OCI-LY1 (cell line): ENCODE results near the gene DFFB.

Experiments
- H2AFZ ChIP-seq: fragments of 200-600 bp; sonication (generic), shearing (Covaris generic); 2 replicates; pipeline ENCODE4 v1.6.0; 2014; ENCODE audit warnings: antibody characterized with exemption, mild to moderate bottlenecking, low read length
- H3F3A ChIP-seq: fragments of 200-600 bp; sonication (generic), shearing (Covaris generic); 2 replicates; pipeline ENCODE4 v1.6.0; 2014; ENCODE audit warnings: mild to moderate bottlenecking, antibody characterized with exemption, low read length, moderate library complexity; ENCODE audit not compliant: insufficient read depth
- H3K27ac ChIP-seq: fragments of 200-600 bp; sonication (generic); 2 replicates; pipeline ENCODE4 v1.5.1; 2014; ENCODE audit warnings: low read length, mixed run types, mild to moderate bottlenecking, low read depth; ENCODE audit not compliant: poor library complexity, severe bottlenecking
- H3K27me3 ChIP-seq: fragments of 200-600 bp; sonication (generic); 2 replicates; pipeline ENCODE4 v1.6.0; 2014; ENCODE audit warnings: antibody characterized with exemption, mild to moderate bottlenecking, low read length, moderate library complexity; ENCODE audit not compliant: insufficient read depth
- H3K36me3 ChIP-seq: fragments of 200-600 bp; sonication (generic); 2 replicates; pipeline ENCODE4 v1.6.1; 2014; ENCODE audit warnings: mild to moderate bottlenecking, antibody characterized with exemption, low read length, moderate library complexity, mixed read lengths; ENCODE audit not compliant: insufficient read depth
- H3K4me1 ChIP-seq: fragments of 200-600 bp; sonication (generic); 2 replicates; pipeline ENCODE4 v1.5.1; 2014; ENCODE audit warnings: mild to moderate bottlenecking, low read length, moderate library complexity; ENCODE audit not compliant: insufficient read depth, severe bottlenecking
- H3K4me2 ChIP-seq: fragments of 200-600 bp; sonication (generic), shearing (Covaris generic); 2 replicates; pipeline ENCODE4 v1.6.1; 2014; ENCODE audit warnings: low read length
- H3K4me3 ChIP-seq: fragments of 200-600 bp; sonication (generic); 2 replicates; pipeline ENCODE4 v1.5.1; 2014; ENCODE audit warnings: low read length, low read depth, mild to moderate bottlenecking, mixed read lengths; ENCODE audit not compliant: poor library complexity, severe bottlenecking
- H3K79me2 ChIP-seq: fragments of 200-600 bp; shearing (Covaris generic); 2 replicates; pipeline ENCODE4 v1.6.1; 2016; ENCODE audit warnings: mixed run types, low read length, mixed read lengths; ENCODE audit not compliant: insufficient read depth
- H3K9ac ChIP-seq: fragments of 200-600 bp; sonication (generic), shearing (Covaris generic); 2 replicates; pipeline ENCODE4 v1.6.1; 2014; ENCODE audit warnings: mild to moderate bottlenecking, low read length, mixed read lengths
- H3K9me2 ChIP-seq: fragments of 200-600 bp; sonication (generic), shearing (Covaris generic); 2 replicates; pipeline ENCODE4 v1.6.1; 2014; ENCODE audit warnings: low read depth, mild to moderate bottlenecking, low read length, mixed read lengths
- H3K9me3 ChIP-seq: fragments of 200-600 bp; shearing (Covaris generic); 2 replicates; pipeline ENCODE4 v1.6.1; 2014; ENCODE audit warnings: low read length, mixed read lengths
- H4K20me1 ChIP-seq: fragments of 200-600 bp; sonication (generic), shearing (Covaris generic); 2 replicates; pipeline ENCODE4 v1.6.0; 2016; ENCODE audit warnings: mild to moderate bottlenecking, low read length; ENCODE audit not compliant: insufficient read depth
- EZH2 ChIP-seq: fragments of 200-600 bp; sonication (generic), shearing (Covaris generic); IDR thresholded peaks from 2 replicates; pipeline ENCODE4 v1.8.0; 2017; ENCODE audit warnings: borderline replicate concordance, mixed run types, mild to moderate bottlenecking, antibody characterized with exemption, low read length, moderate library complexity, mixed read lengths
- TF ChIP-seq, protein P1 (sequence below): fragments of 200-600 bp; sonication (generic), shearing (Covaris generic); IDR thresholded peaks from 2 replicates; pipeline ENCODE4 v1.5.1; 2017; ENCODE audit warnings: mild to moderate bottlenecking, antibody characterized with exemption, low read length, moderate library complexity, mixed read lengths

The DFFB gene

DNA sequence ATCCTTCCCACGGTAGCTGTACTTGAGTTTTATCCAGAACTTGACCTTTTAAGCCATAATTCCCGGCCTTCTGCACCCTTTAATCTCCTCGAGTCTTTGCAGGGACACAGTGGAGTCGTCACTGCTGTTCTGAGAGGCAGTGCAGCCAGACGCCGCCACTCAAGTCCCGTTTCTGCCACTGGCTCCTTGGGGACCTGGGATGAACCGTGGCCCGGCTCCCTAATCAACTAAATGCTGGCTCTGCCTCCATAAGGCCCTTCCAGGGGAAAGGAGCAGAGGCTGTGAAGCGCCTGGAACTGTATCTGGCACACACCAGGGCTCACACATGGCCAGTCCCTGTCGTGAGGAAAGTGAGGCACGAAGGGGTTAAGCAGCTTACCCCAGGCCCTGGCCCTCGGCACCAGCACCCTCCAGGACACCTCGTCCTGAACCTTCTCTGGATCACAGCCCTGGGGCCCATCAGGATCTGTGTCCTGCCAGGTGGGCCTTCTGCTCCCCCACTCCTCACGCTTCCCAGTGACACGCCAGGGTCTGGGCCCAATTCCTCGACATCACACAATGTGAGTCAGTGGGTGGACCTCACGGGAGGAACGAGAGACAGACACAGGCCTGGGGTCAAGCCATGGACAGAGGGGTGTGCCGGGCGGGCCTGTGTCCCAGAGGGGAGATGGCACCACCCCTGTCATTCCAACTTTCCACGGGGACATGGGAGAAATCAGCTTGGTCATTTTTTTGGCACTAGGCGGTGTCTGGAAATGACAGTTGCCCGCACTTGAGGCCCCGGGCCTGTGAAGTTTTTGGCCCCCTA is 66.3 kb downstream of the DFFB start:
- Histone ChIP-seq H3K36me3 (no peaks in the 10 kb centered on the region; the same call in 1 of the 2 replicates), H3K9ac (no peak overlapping the region), H3K27me3 (no peaks in the 10 kb centered on the region), H3K9me3 (no peaks in the 10 kb centered on the region), H3K79me2 (no peaks in the 10 kb centered on the region), H4K20me1 (no peaks in the 10 kb centered on the region), H3K4me3 (no peak overlapping the region), H3K9me2 (no peaks in the 10 kb centered on the region), H2AFZ (no peak overlapping the region), H3F3A (no peaks in the 10 kb centered on the region), H3K27ac (no peak overlapping the region), H3K4me2 (no peak overlapping the region), H3K4me1 (peaks cover 17% of the 10 kb centered on the region)
- TF ChIP-seq EZH2: no peak
- TF ChIP-seq, protein P1, sequence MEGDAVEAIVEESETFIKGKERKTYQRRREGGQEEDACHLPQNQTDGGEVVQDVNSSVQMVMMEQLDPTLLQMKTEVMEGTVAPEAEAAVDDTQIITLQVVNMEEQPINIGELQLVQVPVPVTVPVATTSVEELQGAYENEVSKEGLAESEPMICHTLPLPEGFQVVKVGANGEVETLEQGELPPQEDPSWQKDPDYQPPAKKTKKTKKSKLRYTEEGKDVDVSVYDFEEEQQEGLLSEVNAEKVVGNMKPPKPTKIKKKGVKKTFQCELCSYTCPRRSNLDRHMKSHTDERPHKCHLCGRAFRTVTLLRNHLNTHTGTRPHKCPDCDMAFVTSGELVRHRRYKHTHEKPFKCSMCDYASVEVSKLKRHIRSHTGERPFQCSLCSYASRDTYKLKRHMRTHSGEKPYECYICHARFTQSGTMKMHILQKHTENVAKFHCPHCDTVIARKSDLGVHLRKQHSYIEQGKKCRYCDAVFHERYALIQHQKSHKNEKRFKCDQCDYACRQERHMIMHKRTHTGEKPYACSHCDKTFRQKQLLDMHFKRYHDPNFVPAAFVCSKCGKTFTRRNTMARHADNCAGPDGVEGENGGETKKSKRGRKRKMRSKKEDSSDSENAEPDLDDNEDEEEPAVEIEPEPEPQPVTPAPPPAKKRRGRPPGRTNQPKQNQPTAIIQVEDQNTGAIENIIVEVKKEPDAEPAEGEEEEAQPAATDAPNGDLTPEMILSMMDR: no peak

DNA sequence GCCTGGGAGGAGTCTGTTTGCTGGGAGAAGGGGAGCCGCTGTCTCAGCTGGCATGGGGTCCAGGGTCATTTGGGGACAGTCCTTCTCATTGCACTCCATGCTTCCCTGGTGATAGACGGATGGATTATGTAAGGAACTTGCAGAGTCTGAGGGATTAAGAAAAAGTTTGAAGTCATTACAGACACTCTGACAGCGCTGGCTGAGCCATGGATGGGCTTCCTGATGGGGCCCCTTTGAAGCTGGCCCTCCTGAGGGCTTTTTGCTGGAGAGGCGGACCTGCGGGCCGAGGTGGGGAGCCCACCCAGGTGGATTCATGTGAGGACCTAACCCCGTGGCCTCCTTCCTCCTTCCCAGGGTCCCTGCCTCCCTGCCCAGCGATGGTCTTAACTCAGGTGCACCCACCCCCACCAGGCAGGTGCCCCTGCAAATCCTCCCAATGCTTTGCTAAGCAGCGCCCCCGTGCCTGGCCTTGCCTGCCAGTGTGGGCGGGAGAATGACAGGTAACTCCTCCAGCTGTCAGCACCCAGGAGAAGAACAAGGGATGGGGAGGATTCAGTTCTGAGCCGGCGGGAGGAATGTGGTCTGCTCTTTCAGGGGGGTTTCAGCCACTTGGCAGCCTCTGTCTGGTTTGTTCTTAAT is 67.0 kb downstream of the DFFB start:
- H3K9ac ChIP-seq: no peak overlapping the region
- peaks cover 24% of the 10 kb centered on the region for H3K4me1 ChIP-seq
- H3K9me2 ChIP-seq: no peaks in the 10 kb centered on the region
- no peaks in the 10 kb centered on the region for H3K36me3 ChIP-seq
- no peak overlapping the region for H3K27ac ChIP-seq
- H3K27me3 ChIP-seq: no peaks in the 10 kb centered on the region
- no peak overlapping the region for H2AFZ ChIP-seq
- H4K20me1 ChIP-seq: no peaks in the 10 kb centered on the region
- no peaks in the 10 kb centered on the region for H3F3A ChIP-seq
- H3K9me3 ChIP-seq: no peaks in the 10 kb centered on the region
- no peak overlapping the region for H3K4me2 ChIP-seq
- TF ChIP-seq EZH2: no peak
- TF ChIP-seq, protein P1: no peak
- no peak overlapping the region for H3K4me3 ChIP-seq
- no peaks in the 10 kb centered on the region for H3K79me2 ChIP-seq

DNA sequence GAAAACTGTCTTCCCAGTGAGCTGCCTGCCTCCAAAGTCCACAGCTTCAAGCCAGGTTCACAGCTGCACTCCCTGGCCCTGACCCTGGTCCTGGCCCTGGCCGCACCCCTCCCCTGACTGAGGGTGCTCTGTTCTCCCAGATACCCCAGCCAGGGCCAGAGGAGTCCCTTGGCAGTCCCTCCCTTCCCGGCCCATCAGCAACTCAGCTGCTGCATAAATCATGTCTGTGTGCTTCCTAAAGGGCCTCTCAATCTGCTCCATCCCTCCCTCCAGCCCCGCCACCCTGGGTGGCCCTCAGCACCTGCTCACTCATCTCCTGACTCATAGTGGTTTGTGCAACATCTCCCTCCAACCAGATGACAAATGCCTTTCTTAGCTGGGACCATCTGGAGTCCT is 67.5 kb downstream of the DFFB start:
- no peaks in the 10 kb centered on the region for H3K79me2 ChIP-seq
- no peak overlapping the region for H3K27ac ChIP-seq
- peaks cover 24% of the 10 kb centered on the region for H3K4me1 ChIP-seq
- H3K9me2 ChIP-seq: no peaks in the 10 kb centered on the region
- no peak overlapping the region for H3K4me2 ChIP-seq
- no peak overlapping the region for H3K9ac ChIP-seq
- H3K9me3 ChIP-seq: no peaks in the 10 kb centered on the region
- no peaks in the 10 kb centered on the region for H3K36me3 ChIP-seq
- no peak overlapping the region for H3K4me3 ChIP-seq
- H3K27me3 ChIP-seq: no peaks in the 10 kb centered on the region
- no peaks in the 10 kb centered on the region for H3F3A ChIP-seq
- no peaks in the 10 kb centered on the region for H4K20me1 ChIP-seq
- H2AFZ ChIP-seq: no peak overlapping the region
- TF ChIP-seq EZH2: no peak
- TF ChIP-seq, protein P1: no peak
